Body of pancreas (tissue), 4 donors: Measurements from ENCODE around the gene KHK.

Experiments used
- POLR2A ChIP-seq, 3 donors: fragments of 450-650 bp; IDR thresholded peaks; one replicate each; pipeline ENCODE4 v1.6.1; 2016; ENCODE audit warnings: antibody characterized with exemption in 3 of 3, mild to moderate bottlenecking in 2 of 3
- TF ChIP-seq, protein P1 (sequence below), 7 experiments: fragments of 450-650 bp in 4 of 7; fragments of 200-600 bp in 3 of 7; sonication (generic) in 3 of 7; IDR thresholded peaks; one replicate each; pipeline ENCODE4 v1.5.1; 2016 to 2019; ENCODE audit warnings: antibody characterized with exemption in 7 of 7

DNA sequence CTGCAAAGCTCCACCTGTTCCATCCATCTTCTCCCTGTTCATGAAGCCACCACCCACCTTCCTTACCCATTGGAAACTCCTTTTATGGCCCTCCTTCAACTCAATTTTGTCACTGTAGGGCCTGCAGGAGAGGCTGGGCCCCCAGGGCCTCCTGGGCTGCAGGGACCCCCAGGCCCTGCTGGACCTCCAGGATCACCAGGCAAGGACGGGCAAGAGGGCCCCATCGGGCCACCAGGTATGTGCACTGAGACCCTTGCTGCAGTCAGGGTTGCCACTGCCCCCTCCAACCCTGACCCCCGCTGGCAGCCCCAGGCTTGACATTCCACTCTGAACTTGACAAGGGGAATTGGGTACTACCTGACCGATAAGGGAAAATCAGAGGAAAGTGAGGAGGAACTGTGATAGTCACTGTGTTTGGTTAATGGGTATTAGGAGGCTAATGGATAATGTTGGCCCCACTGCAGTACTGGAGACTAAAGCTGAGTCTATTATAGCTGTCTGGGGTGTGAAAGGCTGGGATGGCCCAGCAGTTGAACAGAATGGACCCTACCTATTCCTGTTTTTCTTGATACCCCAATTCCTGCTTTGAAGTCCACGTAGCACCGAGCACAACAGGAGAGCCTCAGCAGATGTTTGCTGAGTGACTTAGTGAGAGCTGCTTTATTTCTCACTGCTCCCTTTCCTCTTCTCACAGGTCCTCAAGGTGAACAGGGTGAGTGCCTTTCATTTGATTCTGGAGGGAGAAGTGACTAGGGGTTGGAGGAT lies 2.1 kb upstream of the KHK start:
- TF ChIP-seq POLR2A (IDR thresholded peaks at IDR 0.05): no peak
- TF ChIP-seq, protein P1, sequence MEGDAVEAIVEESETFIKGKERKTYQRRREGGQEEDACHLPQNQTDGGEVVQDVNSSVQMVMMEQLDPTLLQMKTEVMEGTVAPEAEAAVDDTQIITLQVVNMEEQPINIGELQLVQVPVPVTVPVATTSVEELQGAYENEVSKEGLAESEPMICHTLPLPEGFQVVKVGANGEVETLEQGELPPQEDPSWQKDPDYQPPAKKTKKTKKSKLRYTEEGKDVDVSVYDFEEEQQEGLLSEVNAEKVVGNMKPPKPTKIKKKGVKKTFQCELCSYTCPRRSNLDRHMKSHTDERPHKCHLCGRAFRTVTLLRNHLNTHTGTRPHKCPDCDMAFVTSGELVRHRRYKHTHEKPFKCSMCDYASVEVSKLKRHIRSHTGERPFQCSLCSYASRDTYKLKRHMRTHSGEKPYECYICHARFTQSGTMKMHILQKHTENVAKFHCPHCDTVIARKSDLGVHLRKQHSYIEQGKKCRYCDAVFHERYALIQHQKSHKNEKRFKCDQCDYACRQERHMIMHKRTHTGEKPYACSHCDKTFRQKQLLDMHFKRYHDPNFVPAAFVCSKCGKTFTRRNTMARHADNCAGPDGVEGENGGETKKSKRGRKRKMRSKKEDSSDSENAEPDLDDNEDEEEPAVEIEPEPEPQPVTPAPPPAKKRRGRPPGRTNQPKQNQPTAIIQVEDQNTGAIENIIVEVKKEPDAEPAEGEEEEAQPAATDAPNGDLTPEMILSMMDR (IDR thresholded peaks at IDR 0.05): no peak
